Fibroblast of gingiva (primary cell): ENCODE data around the gene ENPP3.
A peak's percentile ranks its signal among the peaks of the same experiment; 100 is the strongest.

Source experiments
- DNase-seq: peaks from one replicate; pipeline ENCODE4 v3.0.0-alpha.2; 2011; ENCODE audit warnings: low read depth

The ENPP3 gene

GRCh38 chr6:131642987-131643611, 6.0 kb downstream of the ENPP3 start:
- DNase-seq, result no peak

DNA sequence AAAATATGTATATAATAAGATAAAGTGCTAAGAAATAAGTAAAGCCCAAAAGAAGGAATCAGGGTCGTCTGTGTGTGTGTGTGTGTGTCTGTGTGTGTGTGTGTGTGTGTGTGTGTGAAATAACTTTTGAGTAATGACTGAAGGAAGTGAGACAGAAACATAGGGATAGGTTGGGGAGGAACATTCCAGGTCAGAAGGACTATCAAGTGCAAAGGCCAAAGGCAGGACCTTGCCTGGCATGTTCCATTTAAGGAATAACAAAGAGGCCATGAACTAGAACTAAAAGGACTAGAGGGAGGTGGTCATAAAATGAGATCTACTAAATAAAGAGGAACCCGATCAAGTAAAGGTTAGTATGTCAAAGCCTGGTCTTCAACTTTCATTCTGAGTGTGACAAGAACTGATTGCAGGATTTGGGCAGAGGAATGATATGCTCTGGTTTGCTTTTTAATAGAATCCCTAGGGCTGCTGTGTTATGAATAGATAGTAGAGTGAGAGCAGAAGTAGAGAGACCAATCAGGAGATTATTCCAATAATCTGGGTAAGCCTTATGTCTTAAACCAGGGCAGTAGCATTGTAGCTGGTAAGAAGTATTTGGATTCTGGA, 6.9 kb downstream of the ENPP3 start:
- no peak for DNase-seq

DNA sequence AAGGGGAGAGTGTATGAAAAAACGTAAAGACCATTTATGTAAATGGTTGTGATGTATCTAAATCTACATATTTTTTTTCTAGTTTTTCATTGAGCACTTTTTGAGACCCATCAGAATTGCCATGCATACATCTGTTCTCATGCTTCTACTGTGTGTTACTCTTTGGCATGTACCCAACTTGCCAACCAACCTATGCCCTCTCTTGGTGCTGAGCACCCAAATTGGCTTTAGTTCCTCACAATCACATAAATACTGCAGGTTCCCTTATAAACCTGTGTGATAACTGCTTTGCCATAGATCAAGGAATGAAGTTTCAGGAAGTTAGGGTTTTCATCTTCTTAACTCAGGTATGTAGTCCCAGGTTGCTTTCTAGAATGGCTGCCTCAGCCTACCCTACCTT, 7.8 kb downstream of the ENPP3 start:
- DNase-seq, result no peak

GRCh38 chr6:131645846-131646245, 8.7 kb downstream of the ENPP3 start:
- no peak for DNase-seq

GRCh38 chr6:131646249-131646670, 9.2 kb downstream of the ENPP3 start:
- no peak for DNase-seq

GRCh38 chr6:131651782-131652181, 14.7 kb downstream of the ENPP3 start:
- DNase-seq, result no peak

GRCh38 chr6:131652472-131652871, 15.4 kb downstream of the ENPP3 start:
- DNase-seq, result no peak

- DNase-seq, result no peak
Observed at GRCh38 chr6:131654326-131654725, 17.2 kb downstream of the ENPP3 start.

- DNase-seq, result no peak
Observed at GRCh38 chr6:131655387-131655786, 18.3 kb downstream of the ENPP3 start.

DNA sequence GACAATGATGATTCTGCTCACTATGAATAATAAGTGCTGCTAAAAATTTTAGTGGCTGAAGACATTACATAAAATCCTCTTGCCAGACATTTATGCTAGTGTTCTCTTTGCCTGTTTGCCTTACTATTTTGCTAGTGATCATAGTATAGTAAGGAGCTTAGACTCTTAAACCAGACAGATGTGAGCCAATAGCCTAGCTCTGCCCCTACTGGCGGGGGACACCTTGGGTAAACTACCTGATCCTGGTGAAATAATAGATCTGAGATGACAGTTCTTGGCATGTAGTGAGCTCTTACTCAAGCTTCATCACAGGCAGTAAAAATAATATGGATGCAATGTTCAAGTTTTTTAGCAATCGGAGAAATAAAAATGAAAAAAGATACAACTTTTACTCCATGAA, 18.8 kb downstream of the ENPP3 start:
- no peak for DNase-seq

GRCh38 chr6:131656667-131657066, 19.6 kb downstream of the ENPP3 start:
- no peak for DNase-seq

- no peak for DNase-seq
Observed at GRCh38 chr6:131657222-131657621, 20.1 kb downstream of the ENPP3 start.

GRCh38 chr6:131657630-131658111, 20.6 kb downstream of the ENPP3 start:
- no peak for DNase-seq

DNA sequence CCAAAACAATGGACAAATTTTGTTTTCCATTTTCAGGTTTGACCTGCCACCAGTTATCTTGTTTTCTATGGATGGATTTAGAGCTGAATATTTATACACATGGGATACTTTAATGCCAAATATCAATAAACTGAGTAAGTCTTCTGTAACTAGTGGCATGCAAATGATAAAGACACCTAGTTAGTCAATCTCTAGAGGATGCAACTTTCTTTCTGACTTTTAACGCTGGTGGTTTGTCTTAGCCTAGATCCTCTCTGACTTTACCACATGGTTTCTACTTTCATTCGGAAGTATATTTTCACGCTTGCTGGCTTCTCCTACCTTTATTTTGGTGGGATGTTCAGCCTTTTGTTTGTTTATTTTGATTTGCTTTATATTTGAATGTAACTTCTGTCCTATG, 21.2 kb downstream of the ENPP3 start:
- DNase-seq, result no peak

- DNase-seq, result peak; percentile 7
Observed at GRCh38 chr6:131660195-131660594, 23.1 kb downstream of the ENPP3 start.

DNA sequence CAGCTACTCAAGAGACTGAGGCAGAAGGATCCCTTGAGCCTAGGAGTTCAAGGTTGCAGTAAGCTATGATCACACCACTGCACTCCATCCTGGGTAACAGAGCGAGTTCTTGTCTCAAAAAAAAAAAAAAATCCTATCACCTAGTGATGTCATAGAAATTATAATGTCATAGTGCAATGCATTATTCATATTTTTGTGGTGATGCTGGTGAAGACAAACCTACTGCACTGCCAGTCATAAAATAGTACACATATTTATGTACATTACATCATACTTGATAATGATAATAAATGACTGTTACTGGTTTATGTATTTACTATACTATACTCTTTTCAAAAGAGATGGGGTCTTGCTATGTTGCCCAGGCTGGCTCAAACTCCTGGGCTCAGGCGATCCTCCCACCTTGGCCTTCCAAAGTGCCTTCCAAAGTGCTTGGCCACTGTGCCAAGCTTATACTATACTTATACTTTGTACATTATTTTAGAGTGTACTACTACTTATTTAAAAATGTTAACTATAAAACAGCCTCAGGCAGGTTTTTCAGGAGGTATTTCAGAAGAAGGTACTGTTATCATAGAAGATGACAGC, 26.6 kb downstream of the ENPP3 start:
- DNase-seq, result no peak

- no peak for DNase-seq
Observed at GRCh38 chr6:131669891-131670290, 32.8 kb downstream of the ENPP3 start.

DNA sequence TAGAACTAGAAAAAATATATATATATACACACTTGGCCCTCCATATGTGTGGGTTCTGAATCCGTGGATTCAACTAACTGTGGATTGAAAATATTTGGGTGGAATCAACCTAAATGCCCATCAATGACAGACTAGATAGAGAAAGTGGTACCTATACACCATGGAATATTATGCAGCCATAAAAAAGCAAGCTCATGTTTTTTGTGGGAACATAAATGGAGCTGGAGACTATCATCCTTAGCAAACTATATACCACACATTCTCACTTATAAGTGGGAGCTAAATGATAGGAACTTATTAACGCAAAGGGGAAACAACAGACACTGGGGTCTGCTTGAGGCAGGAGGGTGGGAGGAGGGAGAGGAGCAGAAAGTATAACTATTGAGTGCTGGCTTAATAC, 36.1 kb downstream of the ENPP3 start:
- no peak for DNase-seq

DNA sequence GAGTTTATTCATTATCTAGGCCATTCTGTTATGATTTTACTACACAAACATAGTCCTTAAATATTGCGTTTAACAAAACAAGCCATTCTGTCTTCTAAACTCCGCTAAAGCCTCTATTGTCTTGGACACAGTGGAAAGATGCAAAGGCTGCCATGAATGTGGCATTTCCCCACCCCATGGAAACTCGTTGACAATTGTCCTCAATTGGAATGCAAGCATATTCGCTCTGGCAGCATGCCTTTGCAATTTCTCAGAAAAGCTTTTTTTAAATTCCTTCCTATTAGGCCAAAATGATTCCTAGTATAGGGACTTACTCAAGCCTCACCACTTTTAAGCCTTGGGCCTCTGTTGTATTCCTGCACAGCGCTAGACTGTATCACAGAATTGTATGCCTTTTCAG, 41.3 kb downstream of the ENPP3 start:
- DNase-seq, result no peak

DNA sequence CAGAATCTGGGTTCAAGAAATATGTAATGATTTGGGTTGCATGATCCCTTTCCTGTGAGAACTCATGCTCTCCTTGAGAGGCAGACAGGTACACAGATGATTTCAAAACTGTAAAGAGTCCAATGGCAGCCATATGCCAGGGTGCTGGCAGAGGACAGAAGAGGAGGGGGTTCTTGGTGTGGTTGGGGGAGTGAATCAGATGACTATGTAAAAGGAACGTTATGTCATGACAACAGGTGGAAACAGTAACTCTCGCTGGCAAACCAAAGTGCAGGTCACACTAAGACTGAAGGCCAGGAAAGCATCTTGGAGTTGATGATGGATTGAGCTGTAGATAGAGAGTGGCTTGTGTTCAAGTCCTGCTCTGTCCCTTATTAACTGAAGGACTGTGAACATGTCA, 43.8 kb downstream of the ENPP3 start:
- no peak for DNase-seq

- no peak for DNase-seq
Observed at GRCh38 chr6:131681585-131681984, 44.5 kb downstream of the ENPP3 start.

DNA sequence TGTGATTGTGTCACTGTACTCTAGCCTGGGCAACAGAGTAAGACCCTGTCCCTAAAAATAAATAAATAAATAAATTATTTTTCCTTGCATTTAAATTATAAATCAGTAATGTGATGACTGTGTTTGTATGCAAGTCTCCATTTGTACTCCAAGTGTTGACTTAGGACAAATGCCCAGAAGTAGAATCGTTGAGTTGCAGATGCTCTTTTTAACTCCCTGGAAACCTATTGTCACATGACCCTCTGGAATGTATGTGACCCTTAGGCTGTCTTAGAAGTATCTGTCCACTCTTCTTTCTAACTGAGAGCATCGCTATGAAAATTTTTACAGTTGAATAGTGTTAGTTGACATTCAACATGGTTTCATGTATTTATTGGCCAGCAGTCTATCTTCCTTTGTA, 45.3 kb downstream of the ENPP3 start:
- peak; percentile 20 for DNase-seq

DNA sequence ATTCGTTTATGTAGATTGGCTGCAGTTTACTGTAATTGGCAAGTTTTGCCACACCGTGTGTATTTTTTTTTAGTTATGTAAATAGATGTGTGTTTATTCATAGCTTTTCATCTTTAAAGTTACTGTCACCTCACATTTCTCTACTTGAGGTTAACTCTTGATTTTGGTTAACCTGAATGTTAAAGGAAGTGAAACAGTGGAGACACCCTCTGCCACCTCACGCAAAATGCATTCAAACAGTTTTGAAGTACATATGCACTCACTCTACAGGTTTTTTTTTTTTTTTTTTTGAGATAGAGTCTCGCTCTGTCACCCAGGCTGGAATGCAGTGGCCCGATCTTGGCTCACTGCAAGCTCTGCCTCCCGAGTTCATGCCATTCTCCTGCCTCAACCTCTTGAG, 46.4 kb downstream of the ENPP3 start:
- DNase-seq, result no peak
